ENCODE results near the gene NKAP.

GRCh38 chrX:119917877-119918276 lies 25.7 kb downstream of the NKAP start:
- no peak for TF ChIP-seq NRF1 (conservative IDR thresholded peaks at IDR 0.05 in 1 of 2, IDR thresholded peaks at IDR 0.05 in 1 of 2)
- no peak for TF ChIP-seq ATF3 (IDR thresholded peaks at IDR 0.05)
- no peak for TF ChIP-seq ATF3 (CRISPR knock-in tag; conservative IDR thresholded peaks at IDR 0.05)
- TF ChIP-seq ZNF561 (CRISPR knock-in tag; conservative IDR thresholded peaks at IDR 0.05) = no peak
- no peak for TF ChIP-seq ETS2 (tag; IDR thresholded peaks at IDR 0.05; ENCODE audit: borderline replicate concordance, poor library complexity, severe bottlenecking)
- TF ChIP-seq TAF1 (IDR thresholded peaks at IDR 0.05; ENCODE audit: control insufficient read depth, extremely low read depth, insufficient read depth, low read length, severe bottlenecking) = no peak
- no peak for TF ChIP-seq PCBP2 (IDR thresholded peaks at IDR 0.05; ENCODE audit: low read depth, low read length, poor library complexity, severe bottlenecking)
- TF ChIP-seq MTF1 (CRISPR knock-in tag; IDR thresholded peaks at IDR 0.05; ENCODE audit: borderline replicate concordance) = no peak
- no peak for TF ChIP-seq POLR2AphosphoS5 (IDR thresholded peaks at IDR 0.05; ENCODE audit: control insufficient read depth, insufficient read depth, low read depth, low read length)
- no peak for TF ChIP-seq HMBOX1 (IDR thresholded peaks at IDR 0.05)
